ENCODE results near the gene GPR62. TPM values are rescaled to one million over a fixed set of nuclear protein-coding genes. Genes with fewer than 3 reads are reported as not detected.

Gene GPR62
- total RNA-seq, 2 experiments from 2014 or later: not detected

- CTCF ChIA-PET: interaction anchor here (1.3 kb wide), 1 partner anchor 8 kb away, joined by 5 read pairs; the partner anchor contains the start of gene RRP9
- Mint-ChIP-seq H3K4me3 (no peak overlapping the region), H3K9me3 (no peaks in the 10 kb centered on the region), H3K27me3 (ENCODE audit: low read depth) (no peaks in the 10 kb centered on the region), H3K27ac (no peak overlapping the region), H3K36me3 (ENCODE audit: low read depth) (peaks cover 35% of the 10 kb centered on the region), H3K4me1 (ENCODE audit: low read depth) (peaks cover 5% of the 10 kb centered on the region)
- no peak for DNase-seq
- intact Hi-C loops (cut with micrococcal nuclease): no loop called here
These were observed 21.6 kb upstream of the GPR62 start for GRCh38 chr3:51933471-51934138.

- H3K4me1 Mint-ChIP-seq (ENCODE audit: low read depth): peaks cover 10% of the 10 kb centered on the region
- no peaks in the 10 kb centered on the region for H3K27me3 Mint-ChIP-seq (ENCODE audit: low read depth)
- no peak for DNase-seq
- CTCF ChIA-PET: no interaction called here
- H3K9me3 Mint-ChIP-seq: no peaks in the 10 kb centered on the region
- intact Hi-C loops (cut with micrococcal nuclease): no loop called here
- no peak overlapping the region for H3K27ac Mint-ChIP-seq
- no peak overlapping the region for H3K4me3 Mint-ChIP-seq
- H3K36me3 Mint-ChIP-seq (ENCODE audit: low read depth): peaks cover 40% of the 10 kb centered on the region
These were observed 20.9 kb upstream of the GPR62 start for GRCh38 chr3:51934139-51934850.

- Mint-ChIP-seq H3K27me3 (ENCODE audit: low read depth) (no peaks in the 10 kb centered on the region), H3K4me3 (no peak overlapping the region), H3K4me1 (ENCODE audit: low read depth) (peaks cover 18% of the 10 kb centered on the region), H3K27ac (no peak overlapping the region), H3K9me3 (no peaks in the 10 kb centered on the region), H3K36me3 (ENCODE audit: low read depth) (peaks cover 41% of the 10 kb centered on the region)
- intact Hi-C loops (cut with micrococcal nuclease): no loop called here
- DNase-seq: no peak
- CTCF ChIA-PET: no interaction called here
These were observed 19.9 kb upstream of the GPR62 start for GRCh38 chr3:51934991-51935885.

- CTCF ChIA-PET: interaction anchor here (0.6 to 1.0 kb wide), 2 partner anchors 209 to 384 kb away, joined by 3 read pairs; no protein-coding TSS in a partner anchor
- no peak overlapping the region for H3K4me3 Mint-ChIP-seq
- H3K27me3 Mint-ChIP-seq (ENCODE audit: low read depth): no peaks in the 10 kb centered on the region
- H3K27ac Mint-ChIP-seq: no peak overlapping the region
- peaks cover 39% of the 10 kb centered on the region for H3K36me3 Mint-ChIP-seq (ENCODE audit: low read depth)
- no peaks in the 10 kb centered on the region for H3K9me3 Mint-ChIP-seq
- intact Hi-C loops (cut with micrococcal nuclease): no loop called here
- peaks cover 27% of the 10 kb centered on the region for H3K4me1 Mint-ChIP-seq (ENCODE audit: low read depth)
- no peak for DNase-seq
These were observed 19.1 kb upstream of the GPR62 start for GRCh38 chr3:51935886-51936755.

GRCh38 chr3:51937014-51937413 lies 18.2 kb upstream of the GPR62 start:
- H3K27me3 Mint-ChIP-seq (ENCODE audit: low read depth): no peaks in the 10 kb centered on the region
- no peaks in the 10 kb centered on the region for H3K9me3 Mint-ChIP-seq
- CTCF ChIA-PET: interaction anchor here (0.6 to 1.0 kb wide), 2 partner anchors 208 to 385 kb away, joined by 3 read pairs; no protein-coding TSS in a partner anchor
- no peak overlapping the region for H3K27ac Mint-ChIP-seq
- H3K4me3 Mint-ChIP-seq: no peak overlapping the region
- H3K4me1 Mint-ChIP-seq (ENCODE audit: low read depth): peaks cover 29% of the 10 kb centered on the region
- H3K36me3 Mint-ChIP-seq (ENCODE audit: low read depth): peaks cover 35% of the 10 kb centered on the region
- intact Hi-C loops (cut with micrococcal nuclease): no loop called here
- DNase-seq: no peak

- no peaks in the 10 kb centered on the region for H3K27me3 Mint-ChIP-seq (ENCODE audit: low read depth)
- no peak overlapping the region for H3K4me3 Mint-ChIP-seq
- CTCF ChIA-PET: no interaction called here
- no peak overlapping the region for H3K27ac Mint-ChIP-seq
- H3K4me1 Mint-ChIP-seq (ENCODE audit: low read depth): peaks cover 30% of the 10 kb centered on the region
- H3K36me3 Mint-ChIP-seq (ENCODE audit: low read depth): peaks cover 34% of the 10 kb centered on the region
- intact Hi-C loops (cut with micrococcal nuclease): no loop called here
- H3K9me3 Mint-ChIP-seq: no peaks in the 10 kb centered on the region
- no peak for DNase-seq
These were observed 17.4 kb upstream of the GPR62 start for GRCh38 chr3:51937611-51938450.

- CTCF ChIA-PET: no interaction called here
- peaks cover 33% of the 10 kb centered on the region for H3K4me1 Mint-ChIP-seq (ENCODE audit: low read depth)
These were observed 16.3 kb upstream of the GPR62 start for GRCh38 chr3:51938780-51939425.

GRCh38 chr3:51940648-51941462 lies 14.3 kb upstream of the GPR62 start:
- peak overlapping the region; percentile 72 for H3K27ac Mint-ChIP-seq
- H3K27me3 Mint-ChIP-seq (ENCODE audit: low read depth): no peaks in the 10 kb centered on the region
- CTCF ChIA-PET: interaction anchor here (0.7 to 3.0 kb wide), 10 partner anchors 8 to 1546 kb away, joined by 3 to 27 read pairs (median 4); partner anchors contain the start of genes ABHD14B and ACY1
- peaks cover 33% of the 10 kb centered on the region for H3K4me1 Mint-ChIP-seq (ENCODE audit: low read depth)
- intact Hi-C loops (cut with micrococcal nuclease): loop anchor here (2.0 to 5.0 kb wide), 3 partner anchors 336 to 550 kb away; partner anchors contain the start of genes DCAF1, RBM15B and WDR82
- no peak for DNase-seq
- no peaks in the 10 kb centered on the region for H3K9me3 Mint-ChIP-seq
- H3K4me3 Mint-ChIP-seq: peak overlapping the region; percentile 88
- H3K36me3 Mint-ChIP-seq (ENCODE audit: low read depth): peaks cover 25% of the 10 kb centered on the region

More at GRCh38 chr3:51938780-51939425, 16.3 kb upstream of the GPR62 start:
- Mint-ChIP-seq H3K9me3 (no peaks in the 10 kb centered on the region), H3K27ac (no peak overlapping the region), H3K27me3 (ENCODE audit: low read depth) (no peaks in the 10 kb centered on the region), H3K36me3 (ENCODE audit: low read depth) (peaks cover 30% of the 10 kb centered on the region), H3K4me3 (no peak overlapping the region)
- intact Hi-C loops (cut with micrococcal nuclease): no loop called here
- no peak for DNase-seq

- Mint-ChIP-seq H3K4me1 (ENCODE audit: low read depth) (peaks cover 33% of the 10 kb centered on the region), H3K36me3 (ENCODE audit: low read depth) (peaks cover 25% of the 10 kb centered on the region), H3K27me3 (ENCODE audit: low read depth) (no peaks in the 10 kb centered on the region), H3K9me3 (no peaks in the 10 kb centered on the region), H3K4me3 (peak overlapping the region; percentile 88), H3K27ac (peak overlapping the region; percentile 72)
- intact Hi-C loops (cut with micrococcal nuclease): loop anchor here (2.0 to 5.0 kb wide), 3 partner anchors 336 to 551 kb away; partner anchors contain the start of genes DCAF1, RBM15B and WDR82
- no peak for DNase-seq
- CTCF ChIA-PET: interaction anchor here (0.7 to 3.0 kb wide), 10 partner anchors 8 to 1547 kb away, joined by 3 to 27 read pairs (median 4); partner anchors contain the start of genes ABHD14B and ACY1
These were observed 13.8 kb upstream of the GPR62 start for GRCh38 chr3:51941463-51941797.
